H1 (cell line): ENCODE results near the gene SIX4. TPM values are rescaled to one million over a fixed set of nuclear protein-coding genes. Genes with fewer than 3 reads are reported as not detected.
A peak's percentile ranks its signal among the peaks of the same experiment; 100 is the strongest.

ENCODE experiments used
- BRCA1 ChIP-seq: IDR thresholded peaks from 2 replicates; pipeline ENCODE4 v1.6.1; 2012; ENCODE audit warnings: low read depth, low read length, improper control_type of control experiment
- CHD2 ChIP-seq: IDR thresholded peaks from 2 replicates; pipeline ENCODE4 v1.6.1; 2012; ENCODE audit warnings: low read length, improper control_type of control experiment
- EP300 ChIP-seq, 2 experiments: IDR thresholded peaks; 1 replicate in 1 of 2; 2 replicates in 1 of 2; pipeline ENCODE4 v1.6.1; 2011 to 2012; ENCODE audit warnings: low read depth in 2 of 2, low read length in 2 of 2, mild to moderate bottlenecking in 2 of 2, borderline replicate concordance in 1 of 2, inconsistent platforms in 1 of 2, moderate library complexity in 1 of 2
- EZH2 ChIP-seq: fragments of 200-600 bp; sonication (generic); IDR thresholded peaks from 2 replicates; pipeline ENCODE4 v1.7.1; 2012; ENCODE audit warnings: low read depth, mild to moderate bottlenecking, moderate library complexity, low read length, inconsistent platforms; ENCODE audit not compliant: severe bottlenecking
- HDAC6 ChIP-seq: IDR thresholded peaks from one replicate; pipeline ENCODE4 v1.7.1; 2012; ENCODE audit warnings: low read depth, mild to moderate bottlenecking, inconsistent platforms, low read length, moderate library complexity
- MAFK ChIP-seq: IDR thresholded peaks from 2 replicates; pipeline ENCODE4 v1.6.1; 2012; ENCODE audit warnings: low read depth, mild to moderate bottlenecking, improper control_type of control experiment, low read length
- SIX5 ChIP-seq: IDR thresholded peaks from 2 replicates; pipeline ENCODE4 v1.6.1; 2011; ENCODE audit warnings: mild to moderate bottlenecking, low read depth, low read length
- TAF7 ChIP-seq: optimal IDR thresholded peaks from 2 replicates; pipeline ENCODE3; 2011; ENCODE audit warnings: low read depth, mild to moderate bottlenecking, inconsistent platforms, low read length, moderate library complexity, borderline replicate concordance
- TBP ChIP-seq: IDR thresholded peaks from 2 replicates; pipeline ENCODE4 v1.6.1; 2011; ENCODE audit warnings: low read depth, low read length, improper control_type of control experiment
- TCF12 ChIP-seq: IDR thresholded peaks from 2 replicates; pipeline ENCODE4 v1.6.1; 2011; ENCODE audit warnings: low read depth, mild to moderate bottlenecking, low read length
- TEAD4 ChIP-seq: IDR thresholded peaks from 2 replicates; pipeline ENCODE4 v1.6.1; 2012; ENCODE audit warnings: low read depth, low read length, inconsistent platforms, mixed read lengths
- polyA plus RNA-seq, 7 experiments: library from polyadenylated mRNA; depleted of rRNA in 3 of 7; stranded (reverse) in 5 of 7; unstranded in 2 of 7; fragments of >200 nt in 5 of 7; fragments of 200-250 nt in 2 of 7; gene quantifications; 1 replicate in 5 of 7; 2 replicates in 1 of 7; 4 replicates in 1 of 7; pipeline versions ENCODE4 v1.2.1 to v1.2.3, GENCODE V29; 2011 to 2013; ENCODE audit warnings: missing spikeins in 2 of 7, mixed read lengths in 2 of 7
- total RNA-seq: library from RNA; stranded (reverse); fragmentation: NEBNext Ultra II Directional; extraction: Animal tissue kit (Norgen Biotek cat#: 25700); gene quantifications from 2 replicates; pipeline ENCODE4 v1.2.1, GENCODE V29; 2021

The SIX4 gene
- total and polyA plus RNA-seq, 2 of the 8 experiments (the other 6 are each of a cell fraction or from before 2014, with no cell fraction given), result 9.0 to 38.9 TPM

GRCh38 chr14:60734465-60735242 is 10.5 kb upstream of the SIX4 start, which contains the start of gene MNAT1 (continued):
- 0 out of 3 replicates have a peak, but pooled peaks of 1 of the 2 experiments have one; percentile 71 for TF ChIP-seq EP300 (IDR thresholded peaks at IDR 0.05; ENCODE audit: borderline replicate concordance in 1 of 2, low read depth in 2 of 2, low read length in 2 of 2)
- TF ChIP-seq EZH2, result no peak
- TF ChIP-seq CHD2, result no peak
- peak; percentile 93 for TF ChIP-seq TAF7
- no peak for TF ChIP-seq HDAC6
- no peak for TF ChIP-seq MAFK
- peak; percentile 96 for TF ChIP-seq TBP
- 0 out of 2 replicates have a peak, but pooled peaks have one; percentile 47 for TF ChIP-seq TCF12
- no peak for TF ChIP-seq TEAD4
- TF ChIP-seq BRCA1, result no peak
- no peak for TF ChIP-seq SIX5
